Dendritic cell treated with granulocyte-macrophage colony-stimulating factor and Interleukin-4, amounts not matched to agents 40 ng/mL and 50 ng/mL, for 4 days (primary cell): ENCODE measurements around the gene GRM7.
A peak's percentile ranks its signal among the peaks of the same experiment; 100 is the strongest.

Experiments used
- H3K27ac Mint-ChIP-seq: one replicate; pipeline ENCODE4 v1.8.0; 2022; ENCODE audit warnings: mild to moderate bottlenecking, mixed read lengths
- H3K27me3 Mint-ChIP-seq: one replicate; pipeline ENCODE4 v1.8.0; 2022; ENCODE audit warnings: mild to moderate bottlenecking, mixed read lengths
- H3K36me3 Mint-ChIP-seq: one replicate; pipeline ENCODE4 v1.8.0; 2022; ENCODE audit warnings: low read depth, mixed read lengths
- H3K4me1 Mint-ChIP-seq: one replicate; pipeline ENCODE4 v1.8.0; 2022; ENCODE audit warnings: low read depth, mixed read lengths
- H3K4me3 Mint-ChIP-seq: one replicate; pipeline ENCODE4 v1.8.0; 2022; ENCODE audit warnings: mild to moderate bottlenecking, moderate library complexity, mixed read lengths
- H3K9me3 Mint-ChIP-seq: one replicate; pipeline ENCODE4 v1.8.0; 2022; ENCODE audit warnings: mixed read lengths
- intact Hi-C: fragments of 100-400 bp; cut with micrococcal nuclease; formaldehyde crosslinking; loops from one replicate; pipeline ENCODE4 v1.15.0; 2022

Gene GRM7

DNA sequence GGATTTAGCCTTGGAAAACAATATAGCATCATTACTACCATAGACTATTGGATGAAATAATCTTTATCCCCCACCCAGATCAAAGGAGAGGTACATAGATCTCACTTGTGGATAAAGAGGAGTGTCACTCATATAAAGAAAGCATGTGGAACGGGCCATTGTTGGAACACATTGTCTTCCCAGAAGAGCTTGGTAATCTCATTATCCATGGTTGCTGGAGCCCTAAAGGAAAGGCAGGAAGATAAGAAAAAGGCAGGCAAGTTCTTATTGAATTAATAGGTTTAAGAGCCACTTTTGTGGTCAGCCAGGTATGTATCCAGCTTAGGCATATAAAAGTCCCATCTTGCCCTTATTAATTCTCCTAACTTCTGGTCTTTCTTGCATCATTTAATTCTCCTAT is 659.1 kb downstream of the GRM7 start:
- peaks cover 6% of the 10 kb centered on the region for H3K4me1 Mint-ChIP-seq
- H3K4me3 Mint-ChIP-seq = no peak overlapping the region
- H3K36me3 Mint-ChIP-seq = no peaks in the 10 kb centered on the region
- no peak overlapping the region for H3K27ac Mint-ChIP-seq
- no peaks in the 10 kb centered on the region for H3K27me3 Mint-ChIP-seq
- no peaks in the 10 kb centered on the region for H3K9me3 Mint-ChIP-seq
- intact Hi-C loops = no loop called here

DNA sequence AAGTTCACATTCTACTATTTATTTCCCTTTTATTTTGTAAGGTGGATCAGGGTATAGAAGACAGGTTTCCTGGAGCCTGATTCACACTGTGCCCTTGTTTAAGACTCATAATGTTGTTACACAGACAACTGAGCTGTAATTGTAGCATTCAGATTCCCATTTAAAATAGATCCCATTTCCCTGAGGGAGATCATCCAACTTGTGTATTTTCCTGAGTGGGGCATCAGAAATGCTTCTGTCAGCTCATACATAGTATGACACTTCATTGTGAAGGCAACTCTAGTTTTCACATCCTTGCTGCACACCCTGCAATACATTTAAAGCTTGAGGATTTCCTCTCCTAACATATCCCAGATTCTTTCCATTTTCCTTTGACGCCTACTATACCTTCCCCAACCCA is 659.7 kb downstream of the GRM7 start:
- intact Hi-C loops = no loop called here
- no peaks in the 10 kb centered on the region for H3K36me3 Mint-ChIP-seq
- no peak overlapping the region for H3K27ac Mint-ChIP-seq
- no peak overlapping the region for H3K4me3 Mint-ChIP-seq
- peaks cover under 1% of the 10 kb centered on the region for H3K9me3 Mint-ChIP-seq
- no peaks in the 10 kb centered on the region for H3K27me3 Mint-ChIP-seq
- peaks cover 6% of the 10 kb centered on the region for H3K4me1 Mint-ChIP-seq

DNA sequence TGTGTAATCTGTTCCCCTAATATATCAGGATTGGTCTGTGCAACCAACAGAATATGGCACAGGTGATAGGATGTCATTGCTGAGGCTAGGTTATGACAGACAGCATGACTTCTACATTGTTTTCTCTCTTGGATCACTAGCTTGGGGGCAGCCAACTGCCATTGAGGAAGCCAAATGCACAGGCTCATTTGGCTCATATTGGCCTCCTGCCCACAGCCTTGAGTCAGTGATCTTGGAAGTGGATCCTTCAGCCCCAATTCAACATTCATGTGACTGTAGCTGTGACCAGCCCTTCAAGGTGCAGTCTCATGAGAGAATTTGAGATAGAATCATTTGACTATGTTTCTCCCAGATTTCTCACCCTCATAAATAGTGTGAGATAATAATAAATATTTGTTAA is 675.6 kb downstream of the GRM7 start:
- Mint-ChIP-seq H3K9me3 (peaks cover 9% of the 10 kb centered on the region), H3K4me1 (peaks cover 5% of the 10 kb centered on the region), H3K27me3 (no peaks in the 10 kb centered on the region), H3K4me3 (no peak overlapping the region), H3K36me3 (no peaks in the 10 kb centered on the region), H3K27ac (no peak overlapping the region)
- intact Hi-C loops = no loop called here

DNA sequence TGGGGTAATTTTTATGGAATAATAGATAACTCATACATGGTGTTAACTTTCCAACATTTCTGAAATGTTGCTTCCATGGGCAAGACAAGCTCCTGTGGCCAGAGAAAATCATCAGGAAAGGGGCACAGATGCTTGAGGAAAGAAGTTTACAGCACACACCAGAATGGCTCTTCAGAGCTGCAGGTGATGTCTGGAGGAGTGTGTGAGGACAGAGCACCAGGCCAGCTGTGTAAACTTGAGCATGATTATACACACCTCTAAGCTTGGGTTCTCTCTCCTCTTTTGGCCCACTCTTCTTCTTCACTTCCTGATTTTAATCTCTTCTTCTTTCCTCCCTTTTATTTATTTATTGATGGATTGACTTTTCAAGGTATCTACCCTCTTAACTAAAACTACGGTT is 676.0 kb downstream of the GRM7 start:
- intact Hi-C loops = no loop called here
- Mint-ChIP-seq H3K27ac (no peak overlapping the region), H3K4me1 (peaks cover 5% of the 10 kb centered on the region), H3K9me3 (peaks cover 9% of the 10 kb centered on the region), H3K27me3 (no peaks in the 10 kb centered on the region), H3K4me3 (no peak overlapping the region), H3K36me3 (no peaks in the 10 kb centered on the region)

DNA sequence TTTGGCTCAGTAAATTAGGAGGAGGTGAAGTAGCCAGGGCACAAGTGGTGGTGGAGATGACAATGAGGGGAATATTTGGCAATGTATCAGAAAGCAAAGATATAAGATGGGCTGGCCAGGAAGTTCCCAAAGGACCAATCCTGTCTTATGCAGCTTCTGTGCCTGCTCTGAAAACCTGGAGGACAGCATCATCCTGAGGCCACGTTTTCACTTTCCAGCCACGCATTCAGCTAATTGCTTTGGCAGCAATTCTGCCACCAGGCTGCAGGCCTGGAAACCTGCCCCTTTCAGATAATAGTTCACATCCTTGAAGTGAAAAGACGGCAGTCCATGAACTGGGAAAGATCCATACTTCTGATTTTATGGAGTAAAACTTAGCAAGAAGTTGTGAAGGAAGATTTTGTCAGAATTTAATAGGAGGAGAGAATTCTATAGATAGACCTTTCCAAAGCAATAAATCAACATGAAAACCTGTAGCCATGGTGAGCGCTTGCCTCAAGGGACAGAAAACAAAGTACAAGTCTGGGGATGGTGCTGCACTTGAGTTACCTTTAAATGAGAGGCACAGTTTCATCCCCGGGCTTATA is 682.5 kb downstream of the GRM7 start:
- H3K27me3 Mint-ChIP-seq = no peaks in the 10 kb centered on the region

DNA sequence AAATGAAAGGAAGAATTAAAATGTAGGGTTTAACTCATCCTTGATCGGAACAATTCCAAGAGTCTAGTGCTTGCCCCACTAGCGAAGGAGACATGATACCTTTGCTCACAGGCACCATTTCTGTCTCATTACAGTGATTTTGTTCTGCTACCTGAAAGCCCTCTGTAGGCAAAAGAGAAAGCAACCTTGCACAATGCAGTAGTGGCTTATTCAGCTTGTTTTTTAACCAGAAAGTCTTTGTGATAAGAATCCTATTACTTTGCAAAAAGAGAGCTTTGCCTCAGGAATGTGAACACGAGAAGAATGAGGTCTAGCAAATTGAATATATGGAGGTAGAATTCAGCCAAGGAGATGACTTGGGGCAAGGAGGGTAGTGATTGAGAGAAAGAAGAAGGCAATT is 684.4 kb downstream of the GRM7 start:
- Mint-ChIP-seq H3K27ac (no peak overlapping the region), H3K4me1 (peaks cover 13% of the 10 kb centered on the region), H3K27me3 (no peaks in the 10 kb centered on the region), H3K36me3 (no peaks in the 10 kb centered on the region), H3K4me3 (no peak overlapping the region), H3K9me3 (peaks cover 13% of the 10 kb centered on the region)
- intact Hi-C loops = no loop called here

More for the DNA sequence above, 682.5 kb downstream of the GRM7 start:
- Mint-ChIP-seq H3K9me3 (peaks cover 7% of the 10 kb centered on the region), H3K4me3 (no peak overlapping the region), H3K27ac (no peak overlapping the region), H3K36me3 (no peaks in the 10 kb centered on the region), H3K4me1 (peaks cover 7% of the 10 kb centered on the region)
- intact Hi-C loops = no loop called here

DNA sequence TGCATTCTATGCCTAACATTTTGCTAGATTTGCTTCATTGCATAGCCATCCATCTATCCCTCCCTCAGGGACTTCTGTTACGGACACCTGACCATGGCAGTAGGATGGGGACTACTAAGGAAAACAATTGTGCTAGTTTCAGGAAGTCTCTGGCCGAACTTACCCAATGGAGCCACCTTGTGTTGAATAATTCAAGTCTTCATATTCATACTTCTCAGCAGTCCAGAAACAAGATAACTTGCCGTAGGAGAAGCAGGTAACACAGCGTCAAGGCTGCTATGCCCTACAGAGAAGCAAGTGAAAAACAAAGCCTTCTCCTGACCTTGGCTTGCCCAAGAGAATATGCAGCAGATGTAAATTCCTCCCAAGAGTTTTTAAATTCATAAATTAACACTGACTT is 685.3 kb downstream of the GRM7 start:
- intact Hi-C loops = no loop called here
- H3K27ac Mint-ChIP-seq = no peak overlapping the region

DNA sequence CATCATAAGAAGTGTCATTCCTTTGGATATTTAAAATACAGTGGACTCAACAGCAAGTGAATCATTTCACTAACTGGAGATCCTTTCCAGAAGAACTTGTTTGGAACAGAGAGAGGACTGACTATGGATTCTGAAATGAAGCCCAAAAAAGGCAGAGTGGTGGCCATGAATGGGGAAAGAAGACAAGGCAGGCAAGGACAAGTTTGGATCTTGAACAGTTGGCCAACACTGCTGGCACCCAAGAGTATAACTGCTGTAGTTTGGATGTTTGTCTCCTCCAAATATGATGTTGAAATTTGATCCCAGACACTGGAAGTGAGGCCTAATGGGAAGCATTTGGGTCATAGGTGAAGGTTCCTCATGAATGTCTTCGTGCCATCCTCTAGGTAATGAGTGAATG is 686.9 kb downstream of the GRM7 start:
- intact Hi-C loops = no loop called here
- Mint-ChIP-seq H3K36me3 (peaks cover 4% of the 10 kb centered on the region), H3K9me3 (peaks cover 32% of the 10 kb centered on the region), H3K4me1 (peaks cover 15% of the 10 kb centered on the region), H3K4me3 (no peak overlapping the region), H3K27ac (no peak overlapping the region), H3K27me3 (no peaks in the 10 kb centered on the region)

More for the DNA sequence above, 685.3 kb downstream of the GRM7 start:
- Mint-ChIP-seq H3K4me3 (no peak overlapping the region), H3K9me3 (peaks cover 18% of the 10 kb centered on the region), H3K36me3 (no peaks in the 10 kb centered on the region), H3K27me3 (no peaks in the 10 kb centered on the region), H3K4me1 (peaks cover 15% of the 10 kb centered on the region)

DNA sequence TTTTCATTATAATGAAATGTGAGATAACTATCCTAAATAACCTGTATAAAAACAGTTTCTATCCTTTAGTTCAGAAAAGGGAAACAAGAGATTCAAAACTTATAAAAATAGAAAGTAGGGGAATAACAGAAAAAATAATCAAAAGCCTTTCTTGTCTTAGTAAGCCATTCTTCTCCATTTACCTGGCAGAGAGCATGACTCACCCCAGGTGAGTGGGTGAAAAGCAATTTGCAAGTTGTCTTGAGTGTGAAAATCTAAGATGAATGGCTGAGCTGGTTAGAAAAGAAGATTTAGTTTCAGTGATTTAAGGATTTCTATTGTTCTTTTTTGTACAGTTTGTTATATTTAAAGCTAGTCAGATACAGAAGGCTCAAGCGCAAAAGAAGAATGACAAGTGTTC is 702.0 kb downstream of the GRM7 start:
- no peaks in the 10 kb centered on the region for H3K9me3 Mint-ChIP-seq
- intact Hi-C loops = no loop called here
- H3K36me3 Mint-ChIP-seq = no peaks in the 10 kb centered on the region
- H3K27me3 Mint-ChIP-seq = no peaks in the 10 kb centered on the region
- no peak overlapping the region for H3K27ac Mint-ChIP-seq
- peaks cover 7% of the 10 kb centered on the region for H3K4me1 Mint-ChIP-seq
- no peak overlapping the region for H3K4me3 Mint-ChIP-seq

DNA sequence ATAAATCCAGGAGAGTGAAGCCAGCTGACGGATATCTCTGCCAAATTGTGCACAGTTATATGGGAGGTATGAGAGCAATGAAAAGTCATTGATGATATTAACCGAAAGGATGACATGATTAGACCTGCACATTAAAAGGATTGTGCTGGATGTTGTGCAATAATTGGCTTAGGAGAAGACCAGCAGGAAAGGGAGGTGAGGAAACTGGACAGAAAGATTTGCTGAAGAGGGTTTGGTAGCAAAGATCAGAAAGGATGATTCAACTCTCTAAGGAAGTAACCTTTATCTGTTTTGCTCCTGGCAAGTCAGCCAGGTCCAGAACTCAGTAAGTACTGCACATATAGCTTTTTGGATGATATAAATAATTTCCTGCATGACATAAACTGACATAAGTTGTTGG is 704.7 kb downstream of the GRM7 start:
- Mint-ChIP-seq H3K4me1 (peaks cover 11% of the 10 kb centered on the region), H3K9me3 (peaks cover 8% of the 10 kb centered on the region), H3K4me3 (no peak overlapping the region), H3K27me3 (no peaks in the 10 kb centered on the region), H3K36me3 (no peaks in the 10 kb centered on the region), H3K27ac (no peak overlapping the region)
- intact Hi-C loops = no loop called here

DNA sequence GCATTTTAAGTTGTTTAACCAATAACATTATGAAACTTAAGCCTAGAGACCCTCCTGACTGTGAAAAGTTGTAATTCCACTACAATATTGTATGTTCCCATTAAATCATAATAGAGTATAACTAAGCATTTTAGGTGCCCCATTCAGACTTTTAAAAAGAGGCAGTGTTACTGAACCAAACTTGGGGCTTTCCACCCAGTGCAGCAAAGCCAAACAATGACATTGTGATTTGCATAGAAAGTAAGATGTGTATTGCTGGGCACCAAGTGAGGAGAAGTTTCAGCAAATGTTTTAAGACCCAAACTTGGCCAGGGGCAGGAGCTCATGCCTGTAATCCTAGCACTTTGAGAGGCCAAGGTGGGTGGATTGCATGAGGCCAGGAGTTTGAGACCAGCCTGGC is 706.2 kb downstream of the GRM7 start:
- no peaks in the 10 kb centered on the region for H3K36me3 Mint-ChIP-seq
- intact Hi-C loops = no loop called here
- peaks cover 21% of the 10 kb centered on the region for H3K9me3 Mint-ChIP-seq
- no peak overlapping the region for H3K4me3 Mint-ChIP-seq
- H3K4me1 Mint-ChIP-seq = peaks cover 11% of the 10 kb centered on the region
- no peaks in the 10 kb centered on the region for H3K27me3 Mint-ChIP-seq
- peak overlapping the region; percentile 41 for H3K27ac Mint-ChIP-seq

DNA sequence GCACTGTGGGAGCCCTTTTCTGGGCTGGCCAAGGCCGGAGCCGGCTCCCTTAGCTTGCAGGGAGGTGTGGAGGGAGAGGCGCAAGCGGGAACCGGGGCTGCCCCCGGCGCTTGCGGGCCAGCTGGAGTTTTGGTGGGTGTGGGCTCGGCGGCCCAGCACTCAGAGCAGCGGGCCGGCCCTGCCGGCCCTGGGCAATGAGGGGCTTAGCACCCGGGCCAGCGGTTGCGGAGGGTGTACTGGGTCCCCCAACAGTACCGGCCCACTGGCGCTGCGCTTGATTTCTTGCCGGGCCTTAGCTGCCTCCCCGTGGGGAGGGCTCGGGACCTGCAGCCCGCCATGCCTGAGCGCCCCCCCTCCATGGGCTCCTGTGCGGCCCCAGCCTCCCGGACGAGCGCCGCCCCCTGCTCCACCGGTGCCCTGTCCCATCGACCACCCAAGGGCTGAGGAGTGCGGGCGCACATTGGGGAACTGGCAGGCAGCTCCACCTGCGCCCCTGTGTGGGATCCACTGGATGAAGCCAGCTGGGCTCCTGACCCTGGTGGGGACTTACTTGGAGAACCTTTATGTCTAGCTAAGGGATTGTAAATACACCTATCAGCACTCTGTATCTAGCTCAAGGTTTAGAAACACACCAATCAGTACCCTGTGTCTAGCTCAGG is 707.7 kb downstream of the GRM7 start:
- Mint-ChIP-seq H3K9me3 (peaks cover 21% of the 10 kb centered on the region), H3K27ac (no peak overlapping the region), H3K4me3 (no peak overlapping the region), H3K4me1 (peaks cover 11% of the 10 kb centered on the region), H3K36me3 (no peaks in the 10 kb centered on the region), H3K27me3 (no peaks in the 10 kb centered on the region)
- intact Hi-C loops = no loop called here

DNA sequence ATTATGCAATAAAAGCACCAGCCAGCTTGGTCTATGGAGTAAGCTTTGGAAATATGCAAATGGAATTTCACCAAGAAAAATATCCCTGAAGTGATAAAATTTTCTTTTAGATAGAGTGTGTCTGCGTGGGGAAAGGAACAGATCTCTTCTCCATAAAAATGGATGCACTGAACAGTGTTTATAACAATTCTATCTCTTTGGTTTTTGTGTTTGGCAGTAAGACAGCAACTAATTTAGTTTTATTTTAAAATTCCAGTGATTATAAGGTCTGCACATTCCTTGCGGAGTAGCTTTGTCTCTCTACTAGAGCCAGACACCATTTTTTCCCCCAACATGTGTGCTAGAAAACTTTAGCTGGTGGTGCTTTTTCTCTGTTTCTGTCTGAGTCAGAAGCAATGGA is 712.4 kb downstream of the GRM7 start:
- H3K4me1 Mint-ChIP-seq = no peaks in the 10 kb centered on the region
- intact Hi-C loops = no loop called here
- H3K9me3 Mint-ChIP-seq = peaks cover 21% of the 10 kb centered on the region
- H3K27me3 Mint-ChIP-seq = no peaks in the 10 kb centered on the region
- H3K36me3 Mint-ChIP-seq = no peaks in the 10 kb centered on the region
- no peak overlapping the region for H3K4me3 Mint-ChIP-seq
- H3K27ac Mint-ChIP-seq = no peak overlapping the region

DNA sequence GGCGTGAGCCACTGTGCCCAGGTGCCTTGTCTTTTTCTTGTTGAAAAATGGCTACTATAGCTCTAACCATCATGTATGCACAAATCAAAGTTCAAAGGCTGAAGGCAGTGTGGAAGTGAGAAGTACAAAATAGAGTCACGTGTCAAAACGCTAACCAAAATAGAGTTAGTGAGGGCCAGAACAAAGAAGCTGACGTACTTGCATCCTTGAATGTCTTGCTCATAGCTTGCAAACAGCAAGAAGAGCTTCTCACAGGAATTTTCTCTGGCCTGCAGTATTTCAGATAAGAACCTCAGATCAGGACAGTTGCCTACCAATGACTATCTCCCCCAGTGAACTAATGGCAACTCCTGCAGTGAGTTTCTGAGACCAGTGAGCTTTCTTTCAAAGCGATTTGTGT is 713.5 kb downstream of the GRM7 start:
- no peak overlapping the region for H3K4me3 Mint-ChIP-seq

DNA sequence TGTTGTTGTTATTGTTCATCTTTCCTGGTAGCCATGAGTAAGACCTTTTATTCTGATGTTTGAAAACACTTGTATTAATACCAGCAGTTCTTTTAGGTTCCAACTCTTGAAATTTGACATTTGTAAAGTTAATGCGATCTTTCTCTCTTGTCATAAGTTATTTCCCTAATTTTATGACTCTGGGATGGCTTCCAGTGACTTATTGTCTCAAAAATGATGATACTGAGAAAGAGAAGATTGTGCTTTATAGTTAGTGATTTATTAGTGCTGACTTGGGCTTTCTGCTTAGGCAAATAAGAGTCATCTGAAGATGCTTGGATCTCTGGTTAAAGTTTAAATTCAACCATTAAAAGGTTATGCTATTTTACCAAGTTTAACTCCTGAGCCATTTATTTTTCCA is 715.2 kb downstream of the GRM7 start:
- intact Hi-C loops = no loop called here
- Mint-ChIP-seq H3K27me3 (no peaks in the 10 kb centered on the region), H3K36me3 (no peaks in the 10 kb centered on the region), H3K9me3 (peaks cover 10% of the 10 kb centered on the region), H3K4me1 (no peaks in the 10 kb centered on the region), H3K27ac (no peak overlapping the region), H3K4me3 (no peak overlapping the region)

More for the DNA sequence above, 713.5 kb downstream of the GRM7 start:
- Mint-ChIP-seq H3K4me1 (no peaks in the 10 kb centered on the region), H3K27me3 (no peaks in the 10 kb centered on the region), H3K36me3 (no peaks in the 10 kb centered on the region), H3K9me3 (peaks cover 20% of the 10 kb centered on the region), H3K27ac (no peak overlapping the region)
- intact Hi-C loops = no loop called here
